SH-SY5Y (cell line): ENCODE data around the gene EPHA6.

Experiments used
- GATA2 ChIP-seq: IDR thresholded peaks from 2 replicates; pipeline ENCODE4 v1.6.1; 2011; ENCODE audit warnings: mild to moderate bottlenecking, low read depth, low read length
- GATA3 ChIP-seq: IDR thresholded peaks from 2 replicates; pipeline ENCODE4 v1.6.1; 2011; ENCODE audit warnings: low read depth, mild to moderate bottlenecking, low read length, moderate library complexity

GRCh38 chr3:96931119-96931862, 116.9 kb downstream of the EPHA6 start:
- TF ChIP-seq GATA3: no peak
- no peak for TF ChIP-seq GATA2
